Endothelial cell of umbilical vein (primary cell): ENCODE data around the gene WDFY3. TPM values are rescaled to one million over a fixed set of nuclear protein-coding genes. Genes with fewer than 3 reads are reported as not detected.

Source experiments
- BruUV-seq: library from RNA; stranded (reverse); fragments of 400-500 nt; replicated peaks from 2 replicates; lab custom pipeline; 2021; lab: Mats Ljungman, UMichigan
- CTCF ChIA-PET: fragments of 300-600, 350-600 bp; sonication (Branson Sonifier 250); formaldehyde crosslinking; loops from one replicate; lab custom pipeline; 2021; ENCODE audit warnings: antibody characterized with exemption, inconsistent platforms; lab: Charles Lee
- POLR2A ChIA-PET: fragments of 300-600, 350-600 bp; sonication (Branson Sonifier 250); formaldehyde crosslinking; loops from one replicate; lab custom pipeline; 2021; ENCODE audit warnings: antibody characterized with exemption, inconsistent platforms; lab: Charles Lee
- DNase-seq: peaks from one replicate; pipeline ENCODE4 v3.0.0-alpha.2; 2011; ENCODE audit warnings: low read depth, low spot score
- FAIRE-seq: peaks from 2 replicates; lab custom pipeline; 2011; peaks lifted over from hg19 to GRCh38; lab: Jason Lieb, UNC
- H2AFZ ChIP-seq: 2 replicates; pipeline ENCODE4 v1.6.0; 2012; ENCODE audit warnings: low read depth, low read length, control low read depth, inconsistent platforms
- H3K27ac ChIP-seq: 2 replicates; pipeline ENCODE4 v1.5.1; 2011; ENCODE audit warnings: low read depth, mild to moderate bottlenecking, control low read depth, low read length, moderate library complexity; ENCODE audit not compliant: insufficient read depth
- H3K27me3 ChIP-seq, 2 experiments: 2 replicates each; pipeline versions ENCODE4 v1.6.0 to v1.6.1; 2011; ENCODE audit warnings: low read length in 2 of 2, mixed read lengths in 1 of 2; ENCODE audit not compliant: control insufficient read depth in 2 of 2, insufficient read depth in 2 of 2
- H3K36me3 ChIP-seq, 2 experiments: 2 replicates in 1 of 2; 3 replicates in 1 of 2; pipeline ENCODE4 v1.5.1; 2011; ENCODE audit warnings: low read length in 2 of 2, mild to moderate bottlenecking in 1 of 2, moderate library complexity in 1 of 2; ENCODE audit not compliant: control insufficient read depth in 2 of 2, insufficient read depth in 2 of 2; ENCODE audit errors: extremely low read depth in 1 of 2
- H3K4me1 ChIP-seq: 3 replicates; pipeline ENCODE4 v1.5.1; 2011; ENCODE audit warnings: mild to moderate bottlenecking, low read length; ENCODE audit not compliant: control insufficient read depth, insufficient read depth; ENCODE audit errors: extremely low read depth
- H3K4me2 ChIP-seq: 2 replicates; pipeline ENCODE4 v1.6.1; 2011; ENCODE audit warnings: low read length, control low read depth, mixed read lengths; ENCODE audit not compliant: insufficient read depth
- H3K4me3 ChIP-seq, 3 experiments: fragments of 200-600 bp in 1 of 3; sonication (generic), shearing (Covaris generic) in 1 of 3; replicated peaks in 1 of 3; 2 replicates each; pipeline ENCODE4 v1.5.1; 2011 to 2016; ENCODE audit warnings: control low read depth in 3 of 3, low read length in 3 of 3, mild to moderate bottlenecking in 2 of 3, inconsistent platforms in 1 of 3, low read depth in 1 of 3, moderate library complexity in 1 of 3; ENCODE audit not compliant: insufficient read depth in 1 of 3
- H3K79me2 ChIP-seq: 2 replicates; pipeline ENCODE4 v1.6.0; 2012; ENCODE audit warnings: low read length, inconsistent platforms; ENCODE audit not compliant: control insufficient read depth, insufficient read depth
- H3K9ac ChIP-seq: replicated peaks from 2 replicates; pipeline ENCODE3; 2011; ENCODE audit warnings: low read length, control low read depth; ENCODE audit not compliant: insufficient read depth; ENCODE audit errors: extremely low read depth
- H3K9me1 ChIP-seq: replicated peaks from 3 replicates; pipeline ENCODE4 v1.6.0; 2011; ENCODE audit warnings: mild to moderate bottlenecking, low read length; ENCODE audit not compliant: control insufficient read depth, insufficient read depth; ENCODE audit errors: extremely low read depth
- H3K9me3 ChIP-seq: replicated peaks from 2 replicates; pipeline ENCODE4 v1.5.1; 2012; ENCODE audit warnings: low read length, inconsistent platforms; ENCODE audit not compliant: control insufficient read depth, insufficient read depth
- H4K20me1 ChIP-seq: replicated peaks from 2 replicates; pipeline ENCODE3; 2011; ENCODE audit warnings: mild to moderate bottlenecking, low read length; ENCODE audit not compliant: control insufficient read depth, insufficient read depth; ENCODE audit errors: extremely low read depth
- EZH2 ChIP-seq: IDR thresholded peaks from 2 replicates; pipeline ENCODE4 v1.6.1; 2012; ENCODE audit warnings: borderline replicate concordance, low read depth, mild to moderate bottlenecking, moderate library complexity, low read length, inconsistent platforms; ENCODE audit not compliant: severe bottlenecking
- FOS ChIP-seq: IDR thresholded peaks from 2 replicates; pipeline ENCODE4 v1.6.1; 2011; ENCODE audit warnings: mild to moderate bottlenecking, low read length, moderate library complexity, borderline replicate concordance; ENCODE audit not compliant: insufficient read depth
- GATA2 ChIP-seq: IDR thresholded peaks from 2 replicates; pipeline ENCODE4 v1.7.0; 2011; ENCODE audit warnings: low read depth, mild to moderate bottlenecking, moderate library complexity, mixed read lengths, low read length; ENCODE audit not compliant: insufficient read length, insufficient read depth
- JUN ChIP-seq: IDR thresholded peaks from 2 replicates; pipeline ENCODE4 v1.6.1; 2011; ENCODE audit warnings: borderline replicate concordance, low read depth; ENCODE audit not compliant: insufficient read length, insufficient read depth
- MYC ChIP-seq: IDR thresholded peaks from one replicate; pipeline ENCODE4 v1.6.1; 2011; ENCODE audit warnings: mild to moderate bottlenecking, low read depth, low read length
- POLR2A ChIP-seq: IDR thresholded peaks from 2 replicates; pipeline ENCODE4 v1.6.1; 2012; ENCODE audit warnings: low read depth, mild to moderate bottlenecking, control low read depth, low read length
- POLR2AphosphoS5 ChIP-seq: IDR thresholded peaks from 2 replicates; pipeline ENCODE4 v1.6.1; 2012; ENCODE audit warnings: low read depth, mild to moderate bottlenecking, control low read depth, low read length, moderate library complexity; ENCODE audit not compliant: insufficient read depth
- dilution Hi-C: fragments of 300-500 bp; cut with MboI; formaldehyde crosslinking; loops from one replicate; pipeline ENCODE4 v1.15.0; 2019; ENCODE audit warnings: low sequenced_read_pairs; ENCODE audit not compliant: extremely low pct_ligation_motif_present
- intact Hi-C: fragments of 100-400 bp; cut with micrococcal nuclease; formaldehyde crosslinking; loops from one replicate; pipeline ENCODE4 v1.10.0; 2022
- polyA plus RNA-seq, 4 experiments: library from polyadenylated mRNA; depleted of rRNA in 3 of 4; stranded (reverse) in 3 of 4; unstranded in 1 of 4; fragments of >200 nt; gene quantifications; 2 replicates each; pipeline versions ENCODE4 v1.2.1 to v1.2.3, GENCODE V29; 2011 to 2012; ENCODE audit warnings: missing spikeins in 1 of 4
- total RNA-seq: library from RNA; stranded (reverse); gene quantifications from 2 replicates; pipeline ENCODE4 v1.2.3, GENCODE V29; 2021
- TF ChIP-seq, protein P1 (sequence below): IDR thresholded peaks from 2 replicates; pipeline ENCODE4 v1.6.1; 2011; ENCODE audit not compliant: insufficient read depth, insufficient read length
- TF ChIP-seq, protein P2 (sequence below), 2 donors: IDR thresholded peaks; 1 replicate in 1 of 2; 2 replicates in 1 of 2; pipeline ENCODE4 v1.5.1; 2011; ENCODE audit warnings: low read length in 2 of 2, mild to moderate bottlenecking in 2 of 2, moderate library complexity in 2 of 2, control low read depth in 1 of 2, inconsistent platforms in 1 of 2, low read depth in 1 of 2; ENCODE audit not compliant: insufficient read depth in 1 of 2; ENCODE audit errors: extremely low read depth in 1 of 2

Gene WDFY3
- total and polyA plus RNA-seq, 2 donors (not counting 3 experiments of a cell fraction or from before 2014, with no cell fraction given): 37.0 to 113 TPM

DNA sequence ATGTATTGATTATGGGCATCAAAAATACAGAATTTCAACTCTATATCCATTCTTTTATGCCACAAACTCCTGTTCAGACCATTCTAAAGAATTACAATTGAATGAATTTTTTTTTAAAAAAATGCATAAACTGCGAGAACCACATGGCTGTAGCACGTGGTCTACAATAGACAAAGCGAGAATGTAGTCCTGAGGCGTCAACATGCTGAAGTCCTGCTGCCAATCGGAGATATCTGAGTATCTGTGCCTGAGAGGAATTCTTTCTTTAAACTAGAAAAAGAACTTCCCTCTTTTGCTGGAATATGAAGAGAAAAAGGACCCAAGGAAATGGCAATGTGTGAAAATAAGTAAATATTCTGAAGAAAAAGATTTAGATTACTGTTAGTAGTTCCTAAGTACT is 277.9 kb downstream of the WDFY3 start:
- Histone ChIP-seq H2AFZ (no peak overlapping the region), H3K4me2 (no peak overlapping the region), H3K9me1 (no peaks in the 10 kb centered on the region), H3K27me3 (no peaks in the 10 kb centered on the region), H3K36me3 (peaks cover 23 to 33% of the 10 kb centered on the region in 2 experiments), H3K9me3 (no peaks in the 10 kb centered on the region), H3K9ac (no peak overlapping the region), H4K20me1 (no peaks in the 10 kb centered on the region), H3K4me1 (peaks cover 34% of the 10 kb centered on the region), H3K79me2 (no peaks in the 10 kb centered on the region), H3K4me3 (no peak overlapping the region), H3K27ac (no peak overlapping the region)
- ChIA-PET CTCF (no interaction called here), POLR2A (no interaction called here)
- intact Hi-C loops: no loop called here
- BruUV-seq: no TSS peak
- FAIRE-seq: no peak
- TF ChIP-seq MYC (no peak), EZH2 (no peak), POLR2AphosphoS5 (no peak), POLR2A (no peak), FOS (no peak), GATA2 (no peak), JUN (no peak)
- TF ChIP-seq, protein P1, sequence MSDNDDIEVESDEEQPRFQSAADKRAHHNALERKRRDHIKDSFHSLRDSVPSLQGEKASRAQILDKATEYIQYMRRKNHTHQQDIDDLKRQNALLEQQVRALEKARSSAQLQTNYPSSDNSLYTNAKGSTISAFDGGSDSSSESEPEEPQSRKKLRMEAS: no peak
- TF ChIP-seq, protein P2, sequence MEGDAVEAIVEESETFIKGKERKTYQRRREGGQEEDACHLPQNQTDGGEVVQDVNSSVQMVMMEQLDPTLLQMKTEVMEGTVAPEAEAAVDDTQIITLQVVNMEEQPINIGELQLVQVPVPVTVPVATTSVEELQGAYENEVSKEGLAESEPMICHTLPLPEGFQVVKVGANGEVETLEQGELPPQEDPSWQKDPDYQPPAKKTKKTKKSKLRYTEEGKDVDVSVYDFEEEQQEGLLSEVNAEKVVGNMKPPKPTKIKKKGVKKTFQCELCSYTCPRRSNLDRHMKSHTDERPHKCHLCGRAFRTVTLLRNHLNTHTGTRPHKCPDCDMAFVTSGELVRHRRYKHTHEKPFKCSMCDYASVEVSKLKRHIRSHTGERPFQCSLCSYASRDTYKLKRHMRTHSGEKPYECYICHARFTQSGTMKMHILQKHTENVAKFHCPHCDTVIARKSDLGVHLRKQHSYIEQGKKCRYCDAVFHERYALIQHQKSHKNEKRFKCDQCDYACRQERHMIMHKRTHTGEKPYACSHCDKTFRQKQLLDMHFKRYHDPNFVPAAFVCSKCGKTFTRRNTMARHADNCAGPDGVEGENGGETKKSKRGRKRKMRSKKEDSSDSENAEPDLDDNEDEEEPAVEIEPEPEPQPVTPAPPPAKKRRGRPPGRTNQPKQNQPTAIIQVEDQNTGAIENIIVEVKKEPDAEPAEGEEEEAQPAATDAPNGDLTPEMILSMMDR (IDR thresholded peaks at IDR 0.05; ENCODE audit: extremely low read depth in 1 of 2, insufficient read depth in 1 of 2, low read depth in 1 of 2, low read length in 2 of 2): no peak
- no peak for DNase-seq
- dilution Hi-C loops: no loop called here
